ENCODE data around the gene MIOS. TPM values are rescaled to one million over a fixed set of nuclear protein-coding genes. Genes with fewer than 3 reads are reported as not detected.

The MIOS gene
- total RNA-seq, 1 experiment from 2014 or later = 25.8 TPM

DNA sequence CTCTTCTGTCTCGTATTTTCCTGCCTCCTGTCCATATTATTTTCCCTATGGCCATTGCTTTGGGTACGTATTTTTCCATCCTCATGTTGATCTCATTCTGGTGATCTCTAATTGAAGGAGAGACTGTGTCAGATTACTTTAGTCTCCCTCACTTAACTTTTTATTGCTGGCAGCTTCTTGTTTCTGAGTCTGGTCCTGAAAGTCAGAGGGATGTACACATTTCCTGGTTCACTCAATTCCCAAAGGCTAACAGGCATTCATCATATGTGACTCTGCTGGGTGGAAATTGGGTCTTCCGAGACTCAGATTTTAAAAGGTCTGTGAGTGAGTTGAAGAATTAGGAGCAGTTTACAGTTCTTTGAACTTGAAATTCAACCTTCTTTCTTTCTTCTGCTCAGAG, 84.8 kb downstream of the MIOS start:
- POLR2A ChIA-PET = no interaction called here
- DNase-seq (ENCODE audit: low read depth, low spot score) (no peak), ATAC-seq (no peak)
- Histone ChIP-seq H4K20me1 (ENCODE audit: insufficient read depth) (no peaks in the 10 kb centered on the region), H3K4me3 (replicated peaks in 1 of 2; ENCODE audit: low read depth in 1 of 2, low read length in 2 of 2) (no peak overlapping the region), H3K79me2 (ENCODE audit: insufficient read depth, low read length) (peaks cover 5% of the 10 kb centered on the region), H3K4me1 (ENCODE audit: control insufficient read depth in 1 of 2, insufficient read depth in 2 of 2, low read length in 2 of 2) (no peaks in the 10 kb centered on the region), H3K27me3 (ENCODE audit: insufficient read depth, low read length) (no peaks in the 10 kb centered on the region), H3K27ac (ENCODE audit: low read depth, low read length) (no peak overlapping the region), H3K36me3 (ENCODE audit: control insufficient read depth in 1 of 2, insufficient read depth in 2 of 2, low read length in 2 of 2) (no peaks in the 10 kb centered on the region), H3K4me2 (ENCODE audit: low read length) (no peak overlapping the region), H3K9me3 (ENCODE audit: control insufficient read depth in 1 of 2, insufficient read depth in 1 of 2, low read depth in 1 of 2, low read length in 2 of 2) (no peaks in the 10 kb centered on the region), H3K9ac (ENCODE audit: low read length) (no peak overlapping the region), H2AFZ (ENCODE audit: low read depth, low read length, poor library complexity, severe bottlenecking) (no peak overlapping the region), H3K9me2 (ENCODE audit: insufficient read depth) (no peaks in the 10 kb centered on the region)
- TF ChIP-seq, protein P1, sequence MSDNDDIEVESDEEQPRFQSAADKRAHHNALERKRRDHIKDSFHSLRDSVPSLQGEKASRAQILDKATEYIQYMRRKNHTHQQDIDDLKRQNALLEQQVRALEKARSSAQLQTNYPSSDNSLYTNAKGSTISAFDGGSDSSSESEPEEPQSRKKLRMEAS (IDR thresholded peaks at IDR 0.05) = no peak
- TF ChIP-seq ELF1 (IDR thresholded peaks at IDR 0.05; ENCODE audit: borderline replicate concordance, low read depth) (no peak), FOSL1 (IDR thresholded peaks at IDR 0.05; ENCODE audit: low read depth) (no peak), ZBTB33 (IDR thresholded peaks at IDR 0.05; ENCODE audit: extremely low read depth, insufficient replicate concordance, low read length) (no peak), EGR1 (IDR thresholded peaks at IDR 0.05; ENCODE audit: low read depth) (no peak), ZNF274 (IDR thresholded peaks at IDR 0.05; ENCODE audit: low read depth, low read length) (no peak), SIN3A (IDR thresholded peaks at IDR 0.05; ENCODE audit: low read depth) (no peak), POLR2AphosphoS5 (IDR thresholded peaks at IDR 0.05; ENCODE audit: low read depth, low read length) (no peak)
- CTCF ChIA-PET = no interaction called here
- no TSS peak for BruUV-seq (replicated peaks)
- intact Hi-C loops (cut with micrococcal nuclease) = no loop called here
- RAD21 ChIA-PET (ENCODE audit: low non-redundant PET in 1 of 2, low total read pairs in 2 of 2, uncharacterized antibody in 2 of 2, unreplicated experiment in 2 of 2) = no interaction called here
